GM12865 (cell line): ENCODE measurements around the gene SEC23A.

Experiments
- DNase-seq: peaks from one replicate; pipeline ENCODE4 v3.0.0; 2010; ENCODE audit warnings: low read depth
- H3K4me3 ChIP-seq: 2 replicates; pipeline ENCODE4 v1.5.1; 2011; ENCODE audit warnings: mild to moderate bottlenecking, low read depth, low read length, control low read depth
- TF ChIP-seq, protein P1 (sequence below): IDR thresholded peaks from 2 replicates; pipeline ENCODE4 v1.5.1; 2011; ENCODE audit warnings: low read length, control low read depth, low read depth, inconsistent platforms; ENCODE audit not compliant: insufficient read depth; ENCODE audit errors: missing control alignments

Gene SEC23A

DNA sequence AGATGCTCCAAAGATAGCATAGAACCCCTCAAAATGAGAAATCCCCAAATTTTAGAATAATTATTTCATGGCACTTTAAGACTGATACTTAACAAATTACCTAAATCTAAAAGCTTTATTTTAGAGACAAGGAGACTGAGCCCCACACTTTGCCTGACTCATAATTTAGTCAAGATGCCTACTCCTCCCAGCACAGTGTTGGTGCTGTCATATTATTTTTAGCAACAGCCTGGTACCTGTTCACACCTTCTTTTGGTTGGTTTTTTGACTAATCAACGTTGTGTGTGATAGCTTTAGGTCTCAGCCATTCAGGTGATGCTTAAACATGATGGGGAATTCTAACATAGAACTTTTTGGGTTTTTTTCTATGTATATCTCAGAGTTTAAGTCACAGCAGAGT is 120.2 kb downstream of the SEC23A start:
- DNase-seq = no peak
- H3K4me3 ChIP-seq = no peak overlapping the region
- TF ChIP-seq, protein P1, sequence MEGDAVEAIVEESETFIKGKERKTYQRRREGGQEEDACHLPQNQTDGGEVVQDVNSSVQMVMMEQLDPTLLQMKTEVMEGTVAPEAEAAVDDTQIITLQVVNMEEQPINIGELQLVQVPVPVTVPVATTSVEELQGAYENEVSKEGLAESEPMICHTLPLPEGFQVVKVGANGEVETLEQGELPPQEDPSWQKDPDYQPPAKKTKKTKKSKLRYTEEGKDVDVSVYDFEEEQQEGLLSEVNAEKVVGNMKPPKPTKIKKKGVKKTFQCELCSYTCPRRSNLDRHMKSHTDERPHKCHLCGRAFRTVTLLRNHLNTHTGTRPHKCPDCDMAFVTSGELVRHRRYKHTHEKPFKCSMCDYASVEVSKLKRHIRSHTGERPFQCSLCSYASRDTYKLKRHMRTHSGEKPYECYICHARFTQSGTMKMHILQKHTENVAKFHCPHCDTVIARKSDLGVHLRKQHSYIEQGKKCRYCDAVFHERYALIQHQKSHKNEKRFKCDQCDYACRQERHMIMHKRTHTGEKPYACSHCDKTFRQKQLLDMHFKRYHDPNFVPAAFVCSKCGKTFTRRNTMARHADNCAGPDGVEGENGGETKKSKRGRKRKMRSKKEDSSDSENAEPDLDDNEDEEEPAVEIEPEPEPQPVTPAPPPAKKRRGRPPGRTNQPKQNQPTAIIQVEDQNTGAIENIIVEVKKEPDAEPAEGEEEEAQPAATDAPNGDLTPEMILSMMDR = no peak

DNA sequence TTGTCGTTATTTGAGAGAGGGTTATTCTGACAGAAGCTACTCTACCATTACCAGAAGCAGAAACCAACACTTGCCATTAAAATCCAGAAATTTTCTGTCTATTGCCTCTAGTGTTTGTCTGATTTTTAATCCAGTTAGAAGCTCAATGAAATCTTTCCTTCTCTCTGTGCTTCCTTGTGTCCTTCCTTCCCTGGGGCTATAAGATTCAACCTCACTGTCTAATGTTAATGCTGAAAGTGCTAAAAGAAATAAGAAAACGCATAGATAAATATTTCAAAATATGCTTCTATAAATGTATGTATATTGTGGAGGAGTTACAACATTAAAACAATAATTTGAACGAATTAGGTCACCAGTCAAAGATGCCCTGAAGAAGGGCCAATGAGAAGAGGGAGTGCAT is 120.8 kb downstream of the SEC23A start:
- DNase-seq = no peak
- no peak overlapping the region for H3K4me3 ChIP-seq
- TF ChIP-seq, protein P1 = no peak
